ENCODE results near the gene MCHR2.

DNA sequence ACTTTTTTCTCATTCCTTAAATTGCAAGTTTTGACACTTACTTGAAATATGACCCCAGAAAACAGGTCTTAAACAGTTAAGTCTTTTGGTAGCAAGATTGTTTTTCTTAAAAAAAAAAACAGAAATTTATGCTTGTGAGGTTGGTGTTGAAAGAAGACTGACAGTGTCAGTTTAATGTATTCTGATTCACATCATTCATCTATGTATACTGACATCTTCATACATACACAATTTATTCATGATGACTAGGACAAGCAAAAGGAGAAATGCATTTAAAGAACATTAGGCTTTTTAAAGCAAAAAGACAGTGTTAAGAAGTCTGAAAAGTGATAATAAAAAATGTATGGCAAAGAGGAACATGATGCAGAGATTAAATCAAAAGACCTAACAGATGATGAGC, 27.0 kb downstream of the MCHR2 start:
- no peak for TF ChIP-seq CTCF (IDR thresholded peaks at IDR 0.05)
- TF ChIP-seq POLR2A (IDR thresholded peaks at IDR 0.05), result no peak
